ENCODE results near the gene RFX2.
A peak's percentile ranks its signal among the peaks of the same experiment; 100 is the strongest.
"Not testable (repeated sequence)": the region's sequence is repeated elsewhere in the genome, so short reads cannot be mapped to it uniquely, and the experiment has no call there.

Gene RFX2

GRCh38 chr19:5971714-5972354, 138.5 kb downstream of the RFX2 start:
- no peak for DNase-seq (ENCODE audit: low read depth in 2 of 2)

- DNase-seq (ENCODE audit: low read depth in 2 of 2): no peak
Measured at GRCh38 chr19:5969476-5969875, 140.8 kb downstream of the RFX2 start.

GRCh38 chr19:5968431-5969373, 141.6 kb downstream of the RFX2 start:
- no peak for DNase-seq (ENCODE audit: low read depth in 2 of 2)

GRCh38 chr19:5967994-5968430, 142.3 kb downstream of the RFX2 start:
- peak; percentile 44 to 49 for DNase-seq (ENCODE audit: low read depth in 2 of 2)

GRCh38 chr19:5967571-5967970, 142.7 kb downstream of the RFX2 start:
- DNase-seq (ENCODE audit: low read depth in 2 of 2): no peak

GRCh38 chr19:5966941-5967340, 143.4 kb downstream of the RFX2 start:
- DNase-seq (ENCODE audit: low read depth in 2 of 2): no peak

GRCh38 chr19:5966215-5966614, 144.1 kb downstream of the RFX2 start:
- DNase-seq (ENCODE audit: low read depth in 2 of 2): no peak

GRCh38 chr19:5964816-5965565, 145.3 kb downstream of the RFX2 start:
- no peak for DNase-seq (ENCODE audit: low read depth in 2 of 2)

- no peak for DNase-seq (ENCODE audit: low read depth in 2 of 2)
Measured at GRCh38 chr19:5963855-5964254, 146.4 kb downstream of the RFX2 start.

GRCh38 chr19:5963259-5963658, 147.0 kb downstream of the RFX2 start:
- not testable (repeated sequence) for DNase-seq (ENCODE audit: low read depth in 2 of 2)

GRCh38 chr19:5961969-5962945, 148.0 kb downstream of the RFX2 start:
- no peak for DNase-seq (ENCODE audit: low read depth in 2 of 2)

- not testable (repeated sequence) for DNase-seq (ENCODE audit: low read depth in 2 of 2)
Measured at GRCh38 chr19:5961641-5961968, 148.7 kb downstream of the RFX2 start.

- no peak for DNase-seq (ENCODE audit: low read depth in 2 of 2)
Measured at GRCh38 chr19:5960005-5961001, 150.0 kb downstream of the RFX2 start.

- DNase-seq (ENCODE audit: low read depth in 2 of 2): no peak
Measured at GRCh38 chr19:5959260-5960004, 150.9 kb downstream of the RFX2 start.

- no peak for DNase-seq (ENCODE audit: low read depth in 2 of 2)
Measured at GRCh38 chr19:5958851-5959122, 151.5 kb downstream of the RFX2 start.

GRCh38 chr19:5958074-5958850, 152.0 kb downstream of the RFX2 start:
- DNase-seq (ENCODE audit: low read depth in 2 of 2): no peak

GRCh38 chr19:5957170-5957569, 153.1 kb downstream of the RFX2 start:
- DNase-seq (ENCODE audit: low read depth in 2 of 2): no peak

- no peak for DNase-seq (ENCODE audit: low read depth in 2 of 2)
Measured at GRCh38 chr19:5956728-5957127, 153.6 kb downstream of the RFX2 start.

- no peak for DNase-seq (ENCODE audit: low read depth in 2 of 2)
Measured at GRCh38 chr19:5956323-5956722, 154.0 kb downstream of the RFX2 start.

Measured in activated CD4-positive, alpha-beta T cell treated with anti-CD3 and anti-CD28 coated beads for 24 hours (primary cell).